Stimulated activated CD8-positive, alpha-beta memory T cell treated with anti-CD3 and anti-CD28 coated beads, Interleukin-7, amount 100 ng/mL, for 48 hours (primary cell): ENCODE measurements around the gene GPC4.

Experiments
- DNase-seq, 2 donors: peaks; one replicate each; pipeline ENCODE4 v3.0.0-alpha.2; 2020; ENCODE audit warnings: low read depth in 1 of 2; ENCODE audit errors: extremely low read depth in 1 of 2

The GPC4 gene

GRCh38 chrX:133412246-133412645 lies 3.0 kb downstream of the GPC4 start:
- no peak for DNase-seq

- DNase-seq, result no peak
Measured at GRCh38 chrX:133410550-133410949, 4.7 kb downstream of the GPC4 start.

- DNase-seq, result no peak
Measured at GRCh38 chrX:133405498-133406185, 9.6 kb downstream of the GPC4 start.

- DNase-seq, result no peak
Measured at GRCh38 chrX:133403984-133404383, 11.3 kb downstream of the GPC4 start.

- no peak for DNase-seq
Measured at GRCh38 chrX:133402830-133403625, 12.3 kb downstream of the GPC4 start.

- no peak for DNase-seq
Measured at GRCh38 chrX:133402042-133402453, 13.2 kb downstream of the GPC4 start.

- no peak for DNase-seq
Measured at GRCh38 chrX:133401536-133401935, 13.8 kb downstream of the GPC4 start.

- no peak for DNase-seq
Measured at GRCh38 chrX:133399411-133399810, 15.9 kb downstream of the GPC4 start.

GRCh38 chrX:133394765-133395164 lies 20.5 kb downstream of the GPC4 start:
- DNase-seq, result no peak

GRCh38 chrX:133392671-133393070 lies 22.6 kb downstream of the GPC4 start:
- DNase-seq, result no peak

GRCh38 chrX:133391111-133391510 lies 24.2 kb downstream of the GPC4 start:
- no peak for DNase-seq

GRCh38 chrX:133390676-133391075 lies 24.6 kb downstream of the GPC4 start:
- DNase-seq, result no peak

GRCh38 chrX:133389975-133390374 lies 25.3 kb downstream of the GPC4 start:
- DNase-seq, result no peak

- DNase-seq, result no peak
Measured at GRCh38 chrX:133384454-133384853, 30.8 kb downstream of the GPC4 start.

GRCh38 chrX:133380711-133381619 lies 34.3 kb downstream of the GPC4 start:
- no peak for DNase-seq

GRCh38 chrX:133376422-133376821 lies 38.9 kb downstream of the GPC4 start:
- no peak for DNase-seq

GRCh38 chrX:133375615-133376340 lies 39.5 kb downstream of the GPC4 start:
- no peak for DNase-seq

GRCh38 chrX:133374874-133375387 lies 40.4 kb downstream of the GPC4 start:
- DNase-seq, result no peak

GRCh38 chrX:133373386-133374079 lies 41.8 kb downstream of the GPC4 start:
- DNase-seq, result no peak
